Measurements from ENCODE around the gene ZNF555.

ZNF555 gene

DNA sequence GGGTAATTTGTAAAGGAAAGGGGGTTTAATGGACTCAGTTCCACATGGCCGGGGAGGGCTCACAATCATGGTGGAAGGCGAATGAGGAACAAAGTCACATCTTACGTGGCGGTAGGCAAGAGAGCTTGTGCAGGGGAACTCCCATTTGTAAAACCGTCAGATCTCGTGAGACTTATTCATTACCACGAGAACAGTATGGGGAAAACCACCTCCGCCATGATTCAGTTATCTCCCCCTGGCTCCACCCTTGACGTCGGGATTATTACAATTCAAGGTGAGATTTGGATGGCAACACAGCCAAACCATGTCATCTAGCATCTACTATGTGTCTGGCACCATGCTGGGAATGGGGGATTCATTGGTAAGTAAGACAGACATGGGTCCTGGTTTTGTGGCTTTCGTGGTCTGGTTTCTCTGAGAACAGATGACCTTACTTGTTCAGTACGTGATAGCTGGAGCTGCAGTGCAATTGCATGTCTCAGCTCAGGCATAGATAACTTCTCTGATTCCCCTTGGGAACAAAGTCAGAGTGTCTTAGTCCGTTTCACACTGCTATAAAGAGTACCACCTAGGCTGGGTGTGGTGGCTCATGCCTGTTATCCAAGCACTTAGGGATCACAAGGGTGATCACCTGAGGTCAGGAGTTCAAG lies 13.3 kb upstream of the ZNF555 start:
- no peak for DNase-seq (ENCODE audit: low spot score in 2 of 2)
- Mint-ChIP-seq H3K36me3 (peaks cover 35% of the 10 kb centered on the region), H3K27me3 (no peaks in the 10 kb centered on the region), H3K9me3 (peaks cover 9% of the 10 kb centered on the region), H3K4me3 (no peak overlapping the region), H3K4me1 (no peaks in the 10 kb centered on the region), H3K27ac (no peak overlapping the region)
- ATAC-seq (ENCODE audit: low read depth): no peak

GRCh38 chr19:2834294-2834871 lies 6.9 kb upstream of the ZNF555 start:
- Mint-ChIP-seq H3K27ac (no peak overlapping the region), H3K27me3 (no peaks in the 10 kb centered on the region), H3K4me3 (no peak overlapping the region), H3K4me1 (no peaks in the 10 kb centered on the region), H3K36me3 (peaks cover 43% of the 10 kb centered on the region), H3K9me3 (peaks cover 10% of the 10 kb centered on the region)
- DNase-seq (ENCODE audit: low spot score in 2 of 2): no peak
- no peak for ATAC-seq (ENCODE audit: low read depth)

DNA sequence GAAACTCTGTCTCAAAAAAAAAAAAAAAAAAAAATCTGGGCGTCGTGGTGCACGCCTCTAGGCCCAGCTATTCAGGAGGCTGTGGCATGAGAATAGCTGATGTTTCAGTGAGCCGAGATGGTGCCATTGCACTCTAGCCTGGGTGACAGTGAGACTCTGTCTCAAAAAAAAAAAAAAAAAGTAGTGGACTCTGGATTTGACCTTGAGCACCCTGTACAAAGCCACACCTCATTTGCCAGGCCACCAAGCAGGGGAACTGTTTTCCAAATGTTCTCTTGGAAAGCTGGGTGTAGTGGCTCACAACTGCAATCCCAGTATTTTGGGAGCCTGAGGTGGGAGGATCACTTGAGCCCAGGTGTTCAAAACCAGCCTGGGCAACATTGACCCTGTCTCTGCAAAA lies 3.8 kb upstream of the ZNF555 start:
- Mint-ChIP-seq H3K27me3 (no peaks in the 10 kb centered on the region), H3K9me3 (peaks cover 6% of the 10 kb centered on the region), H3K36me3 (peaks cover 35% of the 10 kb centered on the region), H3K4me1 (peaks cover 6% of the 10 kb centered on the region), H3K27ac (no peak overlapping the region), H3K4me3 (no peak overlapping the region)
- no peak for DNase-seq (ENCODE audit: low spot score in 2 of 2)
- no peak for ATAC-seq (ENCODE audit: low read depth)

DNA sequence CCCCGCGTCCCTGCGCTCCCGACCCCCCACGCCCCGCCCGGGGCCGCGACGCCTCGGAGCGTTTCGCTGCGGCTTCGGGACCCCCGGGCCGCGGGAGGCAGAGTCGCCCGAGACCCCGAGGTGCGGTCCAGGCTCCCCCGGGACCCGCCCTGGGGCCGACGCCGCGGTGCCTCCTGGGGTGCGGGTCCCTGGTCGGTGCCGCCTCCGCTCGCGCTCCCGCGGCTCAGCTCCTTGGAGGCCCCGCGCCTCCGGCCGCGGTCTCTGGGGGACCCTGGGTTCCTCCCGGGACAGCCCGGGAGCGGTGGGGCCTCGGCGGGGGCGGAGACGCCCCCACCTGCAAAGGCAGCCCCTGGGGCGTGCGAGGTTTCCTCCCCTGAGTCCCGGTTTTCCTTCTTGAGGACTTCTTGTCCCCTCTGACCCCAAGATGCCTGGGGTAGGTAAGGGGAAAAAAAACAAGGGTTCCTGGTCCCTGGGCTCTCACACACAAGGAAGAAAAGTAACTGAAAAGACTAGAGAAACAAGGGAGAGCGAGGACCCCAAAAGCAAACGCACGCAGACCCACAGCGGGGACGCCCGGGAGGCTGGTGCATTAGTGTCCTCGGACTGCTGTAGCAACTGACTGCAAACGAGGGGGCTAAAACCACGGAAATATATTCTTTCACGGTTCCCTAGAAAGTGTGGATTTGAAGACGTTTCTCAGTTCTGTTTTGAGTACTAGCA lies 740 bp downstream of the ZNF555 start:
- H3K4me1 Mint-ChIP-seq: peaks cover 11% of the 10 kb centered on the region
- ATAC-seq (ENCODE audit: low read depth) (no peak), DNase-seq (ENCODE audit: low spot score in 2 of 2) (peak in 1 of 2 donors; percentile 38)
- H3K27ac Mint-ChIP-seq: no peak overlapping the region
- H3K36me3 Mint-ChIP-seq: peaks cover 13% of the 10 kb centered on the region
- H3K4me3 Mint-ChIP-seq: peak overlapping the region; percentile 73
- H3K27me3 Mint-ChIP-seq: no peaks in the 10 kb centered on the region
- H3K9me3 Mint-ChIP-seq: no peaks in the 10 kb centered on the region

- peaks cover under 1% of the 10 kb centered on the region for H3K9me3 Mint-ChIP-seq
- no peak overlapping the region for H3K4me3 Mint-ChIP-seq
- peaks cover 12% of the 10 kb centered on the region for H3K4me1 Mint-ChIP-seq
- H3K27ac Mint-ChIP-seq: no peak overlapping the region
- H3K36me3 Mint-ChIP-seq: peaks cover 19% of the 10 kb centered on the region
- ATAC-seq (ENCODE audit: low read depth): no peak
- no peak for DNase-seq (ENCODE audit: low spot score in 2 of 2)
- no peaks in the 10 kb centered on the region for H3K27me3 Mint-ChIP-seq
Measured at GRCh38 chr19:2845107-2845506, 3.8 kb downstream of the ZNF555 start.

- H3K4me1 Mint-ChIP-seq: peaks cover 15% of the 10 kb centered on the region
- H3K27me3 Mint-ChIP-seq: no peaks in the 10 kb centered on the region
- DNase-seq (ENCODE audit: low spot score in 2 of 2): no peak
- H3K9me3 Mint-ChIP-seq: peaks cover 6% of the 10 kb centered on the region
- ATAC-seq (ENCODE audit: low read depth): no peak
- H3K36me3 Mint-ChIP-seq: peaks cover 28% of the 10 kb centered on the region
- H3K27ac Mint-ChIP-seq: no peak overlapping the region
- no peak overlapping the region for H3K4me3 Mint-ChIP-seq
Measured at GRCh38 chr19:2846180-2846894, 5.1 kb downstream of the ZNF555 start.

DNA sequence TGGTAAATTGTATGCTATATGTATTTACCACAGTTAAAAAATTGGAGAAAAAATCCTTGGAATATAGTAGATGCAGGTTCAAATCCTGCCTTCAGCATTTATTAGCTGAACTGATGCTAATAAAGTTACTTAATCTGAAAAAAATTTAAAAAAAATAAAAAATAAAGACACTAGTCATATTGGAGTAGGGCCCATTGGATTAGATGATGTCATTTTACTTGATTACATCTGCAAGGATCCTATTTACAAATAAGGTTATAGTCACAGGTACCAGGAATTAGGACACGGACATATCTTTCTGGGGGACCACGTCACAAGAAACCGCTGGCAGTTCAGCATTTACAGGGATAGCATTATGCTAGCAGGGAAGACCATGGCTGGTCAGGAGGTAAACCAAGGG lies 6.2 kb downstream of the ZNF555 start:
- ATAC-seq (ENCODE audit: low read depth) (no peak), DNase-seq (ENCODE audit: low spot score in 2 of 2) (no peak)
- Mint-ChIP-seq H3K36me3 (peaks cover 39% of the 10 kb centered on the region), H3K4me1 (peaks cover 10% of the 10 kb centered on the region), H3K9me3 (peaks cover 7% of the 10 kb centered on the region), H3K4me3 (no peak overlapping the region), H3K27me3 (no peaks in the 10 kb centered on the region), H3K27ac (no peak overlapping the region)

- ATAC-seq (ENCODE audit: low read depth) (no peak), DNase-seq (ENCODE audit: low spot score in 2 of 2) (no peak)
- no peak overlapping the region for H3K4me3 Mint-ChIP-seq
- no peak overlapping the region for H3K27ac Mint-ChIP-seq
- H3K36me3 Mint-ChIP-seq: peaks cover 50% of the 10 kb centered on the region
- H3K27me3 Mint-ChIP-seq: no peaks in the 10 kb centered on the region
- H3K4me1 Mint-ChIP-seq: peaks cover 6% of the 10 kb centered on the region
- peaks cover 12% of the 10 kb centered on the region for H3K9me3 Mint-ChIP-seq
Measured at GRCh38 chr19:2848616-2849015, 7.3 kb downstream of the ZNF555 start.

DNA sequence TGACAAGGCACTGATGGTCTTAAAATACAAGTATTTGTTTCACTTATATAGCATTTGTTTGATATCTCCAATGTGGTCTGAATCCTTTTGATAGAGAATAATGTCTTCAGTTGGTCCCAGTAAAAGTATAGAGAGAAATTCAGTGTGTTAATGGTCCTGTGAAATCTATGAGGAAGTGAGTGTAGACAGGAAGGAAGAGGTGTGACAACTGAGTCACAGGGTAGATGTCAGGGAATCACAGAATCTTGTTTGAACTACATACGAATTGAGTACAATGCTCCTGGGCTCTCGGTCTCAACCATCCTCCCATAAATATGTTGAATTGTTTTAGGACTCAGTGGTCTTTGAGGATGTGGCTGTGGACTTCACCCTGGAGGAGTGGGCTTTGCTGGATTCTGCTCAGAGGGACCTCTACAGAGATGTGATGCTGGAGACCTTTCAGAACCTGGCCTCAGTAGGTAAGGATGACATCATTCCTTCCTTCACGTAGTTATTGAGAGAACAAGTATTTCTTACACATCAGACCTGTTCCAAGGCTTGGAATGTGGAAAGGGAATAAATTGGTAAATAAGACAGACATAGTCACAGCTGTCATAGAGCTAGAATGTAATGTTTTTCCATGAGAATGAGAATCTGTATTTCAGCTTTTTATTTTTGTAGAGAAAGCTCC lies 9.1 kb downstream of the ZNF555 start:
- Mint-ChIP-seq H3K36me3 (peaks cover 58% of the 10 kb centered on the region), H3K27ac (no peak overlapping the region)
- DNase-seq (ENCODE audit: low spot score in 2 of 2): no peak

DNA sequence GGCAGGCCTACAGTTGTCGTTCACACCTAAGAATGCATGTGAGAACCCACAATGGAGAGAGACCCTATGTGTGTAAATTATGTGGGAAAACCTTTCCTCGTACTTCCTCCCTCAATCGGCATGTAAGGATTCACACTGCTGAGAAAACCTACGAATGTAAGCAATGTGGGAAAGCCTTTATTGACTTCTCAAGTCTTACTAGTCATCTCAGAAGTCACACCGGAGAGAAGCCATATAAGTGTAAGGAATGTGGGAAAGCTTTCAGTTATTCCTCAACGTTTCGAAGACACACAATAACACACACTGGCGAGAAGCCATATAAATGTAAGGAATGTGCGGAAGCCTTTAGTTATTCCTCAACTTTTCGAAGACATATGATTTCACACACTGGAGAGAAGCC lies 11.3 kb downstream of the ZNF555 start:
- DNase-seq (ENCODE audit: low spot score in 2 of 2): no peak
- no peak overlapping the region for H3K27ac Mint-ChIP-seq
- peaks cover 18% of the 10 kb centered on the region for H3K9me3 Mint-ChIP-seq
- no peak overlapping the region for H3K4me3 Mint-ChIP-seq
- H3K4me1 Mint-ChIP-seq: peaks cover 9% of the 10 kb centered on the region
- peaks cover 52% of the 10 kb centered on the region for H3K36me3 Mint-ChIP-seq
- no peaks in the 10 kb centered on the region for H3K27me3 Mint-ChIP-seq
- no peak for ATAC-seq (ENCODE audit: low read depth)

More for the DNA sequence above, 9.1 kb downstream of the ZNF555 start:
- ATAC-seq (ENCODE audit: low read depth): no peak
- no peaks in the 10 kb centered on the region for H3K27me3 Mint-ChIP-seq
- H3K4me3 Mint-ChIP-seq: no peak overlapping the region
- peaks cover 6% of the 10 kb centered on the region for H3K4me1 Mint-ChIP-seq
- H3K9me3 Mint-ChIP-seq: peaks cover 15% of the 10 kb centered on the region

GRCh38 chr19:2853015-2853606 lies 11.8 kb downstream of the ZNF555 start:
- no peaks in the 10 kb centered on the region for H3K27me3 Mint-ChIP-seq
- H3K4me3 Mint-ChIP-seq: no peak overlapping the region
- no peak overlapping the region for H3K27ac Mint-ChIP-seq
- H3K9me3 Mint-ChIP-seq: peaks cover 18% of the 10 kb centered on the region
- peaks cover 9% of the 10 kb centered on the region for H3K4me1 Mint-ChIP-seq
- ATAC-seq (ENCODE audit: low read depth) (no peak), DNase-seq (ENCODE audit: low spot score in 2 of 2) (no peak)
- H3K36me3 Mint-ChIP-seq: peaks cover 51% of the 10 kb centered on the region

DNA sequence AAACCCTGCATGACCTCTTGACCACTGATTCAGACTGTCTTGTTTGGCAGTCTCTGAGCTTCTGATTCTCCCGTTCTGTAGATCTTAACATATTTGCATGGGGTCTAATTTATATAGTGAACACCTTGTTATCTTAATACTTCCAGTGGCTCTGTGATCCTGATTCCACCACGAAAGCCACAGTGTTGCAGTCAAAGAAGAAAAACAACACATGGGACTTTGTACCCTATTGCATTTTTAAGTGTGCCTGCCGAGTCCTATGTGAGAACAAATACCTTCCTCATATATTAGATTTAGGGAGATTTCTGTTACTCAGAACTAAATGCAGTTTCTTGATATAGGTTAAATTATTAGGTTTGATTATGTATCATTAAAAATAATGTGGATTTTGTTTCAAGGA lies 13.6 kb downstream of the ZNF555 start:
- H3K4me1 Mint-ChIP-seq: peaks cover 9% of the 10 kb centered on the region
- DNase-seq (ENCODE audit: low spot score in 2 of 2) (no peak), ATAC-seq (ENCODE audit: low read depth) (no peak)
- no peak overlapping the region for H3K27ac Mint-ChIP-seq
- peaks cover 18% of the 10 kb centered on the region for H3K9me3 Mint-ChIP-seq
- no peaks in the 10 kb centered on the region for H3K27me3 Mint-ChIP-seq
- H3K36me3 Mint-ChIP-seq: peaks cover 51% of the 10 kb centered on the region
- H3K4me3 Mint-ChIP-seq: no peak overlapping the region

- Mint-ChIP-seq H3K9me3 (peaks cover 10% of the 10 kb centered on the region), H3K27me3 (no peaks in the 10 kb centered on the region), H3K4me1 (peaks cover 3% of the 10 kb centered on the region), H3K36me3 (peaks cover 38% of the 10 kb centered on the region), H3K27ac (peak overlapping the region; percentile 4), H3K4me3 (no peak overlapping the region)
- DNase-seq (ENCODE audit: low spot score in 2 of 2) (no peak), ATAC-seq (ENCODE audit: low read depth) (peak; percentile 80)
Measured at GRCh38 chr19:2856457-2857050, 15.3 kb downstream of the ZNF555 start.

Data from memory B cell (primary cell).